Tibial nerve (tissue), 4 donors: ENCODE measurements around the gene C1QTNF9. TPM values are rescaled to one million over a fixed set of nuclear protein-coding genes. Genes with fewer than 3 reads are reported as not detected.

Experiments used
- DNase-seq, 2 donors: peaks; one replicate each; pipeline ENCODE4 v3.0.0-alpha.2; 2019; ENCODE audit warnings: low spot score in 2 of 2
- H3K27ac ChIP-seq, 4 donors: fragments of 200-600 bp; sonication (generic) in 3 of 4; one replicate each; pipeline ENCODE4 v1.5.1; 2017 to 2019; ENCODE audit warnings: mild to moderate bottlenecking in 1 of 4
- H3K27me3 ChIP-seq, 2 donors: fragments of 200-600 bp; sonication (generic) in 1 of 2; one replicate each; pipeline versions ENCODE4 v1.5.1 to v1.6.0; 2017 to 2019
- H3K36me3 ChIP-seq, 3 donors: fragments of 200-600 bp; sonication (generic); one replicate each; pipeline ENCODE4 v1.5.1; 2018 to 2019
- H3K4me1 ChIP-seq, 4 donors: fragments of 200-600 bp; sonication (generic) in 3 of 4; one replicate each; pipeline ENCODE4 v1.5.1; 2017 to 2019
- H3K4me3 ChIP-seq, 4 donors: fragments of 200-600 bp; sonication (generic) in 3 of 4; one replicate each; pipeline ENCODE4 v1.5.1; 2017 to 2019; ENCODE audit warnings: mild to moderate bottlenecking in 1 of 4, moderate library complexity in 1 of 4
- H3K9me3 ChIP-seq, 4 donors: fragments of 200-600 bp; sonication (generic) in 3 of 4; one replicate each; pipeline ENCODE4 v1.5.1; 2017 to 2019
- EP300 ChIP-seq, 2 donors: sonication (generic); formaldehyde crosslinking; IDR thresholded peaks; one replicate each; pipeline ENCODE4 v1.6.1; 2017; ENCODE audit warnings: antibody characterized with exemption in 2 of 2, mild to moderate bottlenecking in 1 of 2
- POLR2A ChIP-seq, 2 donors: fragments of 450-650 bp; IDR thresholded peaks; one replicate each; pipeline ENCODE4 v1.6.1; 2017; ENCODE audit warnings: antibody characterized with exemption in 2 of 2, mild to moderate bottlenecking in 2 of 2, moderate library complexity in 2 of 2
- WGBS, 2 donors: methylation state at CpG; one replicate each; pipeline ENCODE4 v1.1.5; 2018; 5-methylcytosine and 5-hydroxymethylcytosine counted together
- total RNA-seq, 4 donors: library from RNA; depleted of rRNA; stranded (reverse); fragments of >200 nt; gene quantifications; one replicate each; pipeline ENCODE4 v1.1.0, GENCODE V29; 2016
- TF ChIP-seq, protein P1 (sequence below), 5 experiments: fragments of 200-600 bp in 3 of 5; fragments of 450-650 bp in 2 of 5; sonication (generic) in 3 of 5; IDR thresholded peaks; one replicate each; pipeline ENCODE4 v1.5.1; 2016 to 2019; ENCODE audit warnings: antibody characterized with exemption in 5 of 5, mild to moderate bottlenecking in 3 of 5, moderate library complexity in 2 of 5

C1QTNF9 gene
- total RNA-seq, 4 donors from 2014 or later: 0.63 to 5.9 TPM; not detected in 2

DNA sequence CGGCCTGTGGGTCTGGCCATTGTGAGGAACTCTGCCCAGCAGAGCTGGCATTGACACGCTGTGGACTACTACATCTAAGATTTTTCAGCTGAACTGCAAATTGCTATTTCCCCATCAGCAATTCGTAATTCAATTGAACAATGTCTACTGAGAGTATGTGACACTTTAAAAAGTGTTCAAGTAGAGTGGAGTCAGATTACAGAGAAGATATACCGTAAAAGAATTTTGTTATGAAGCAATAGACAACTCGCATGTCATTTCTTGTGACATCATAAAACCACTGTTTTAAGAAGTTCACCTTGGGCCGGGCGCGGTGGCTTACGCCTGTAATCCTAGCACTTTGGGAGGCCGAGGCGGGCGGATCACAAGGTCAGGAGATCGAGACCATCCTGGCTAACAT lies 32.5 kb upstream of the C1QTNF9 start:
- H3K4me3 ChIP-seq: no peak overlapping the region
- H3K36me3 ChIP-seq: no peaks in the 10 kb centered on the region
- TF ChIP-seq, protein P1, sequence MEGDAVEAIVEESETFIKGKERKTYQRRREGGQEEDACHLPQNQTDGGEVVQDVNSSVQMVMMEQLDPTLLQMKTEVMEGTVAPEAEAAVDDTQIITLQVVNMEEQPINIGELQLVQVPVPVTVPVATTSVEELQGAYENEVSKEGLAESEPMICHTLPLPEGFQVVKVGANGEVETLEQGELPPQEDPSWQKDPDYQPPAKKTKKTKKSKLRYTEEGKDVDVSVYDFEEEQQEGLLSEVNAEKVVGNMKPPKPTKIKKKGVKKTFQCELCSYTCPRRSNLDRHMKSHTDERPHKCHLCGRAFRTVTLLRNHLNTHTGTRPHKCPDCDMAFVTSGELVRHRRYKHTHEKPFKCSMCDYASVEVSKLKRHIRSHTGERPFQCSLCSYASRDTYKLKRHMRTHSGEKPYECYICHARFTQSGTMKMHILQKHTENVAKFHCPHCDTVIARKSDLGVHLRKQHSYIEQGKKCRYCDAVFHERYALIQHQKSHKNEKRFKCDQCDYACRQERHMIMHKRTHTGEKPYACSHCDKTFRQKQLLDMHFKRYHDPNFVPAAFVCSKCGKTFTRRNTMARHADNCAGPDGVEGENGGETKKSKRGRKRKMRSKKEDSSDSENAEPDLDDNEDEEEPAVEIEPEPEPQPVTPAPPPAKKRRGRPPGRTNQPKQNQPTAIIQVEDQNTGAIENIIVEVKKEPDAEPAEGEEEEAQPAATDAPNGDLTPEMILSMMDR (IDR thresholded peaks at IDR 0.05): no peak
- TF ChIP-seq POLR2A (IDR thresholded peaks at IDR 0.05): no peak
- TF ChIP-seq EP300 (IDR thresholded peaks at IDR 0.05): no peak
- H3K27me3 ChIP-seq: no peaks in the 10 kb centered on the region
- no peak overlapping the region for H3K27ac ChIP-seq
- no peak for DNase-seq
- H3K4me1 ChIP-seq: peaks cover 4 to 44% (median 23%) of the 10 kb centered on the region in 4 donors
- WGBS, 2 donors: 94 to 96% methylated on average over 13 of the region's 13 CpGs
- no peaks in the 10 kb centered on the region for H3K9me3 ChIP-seq

DNA sequence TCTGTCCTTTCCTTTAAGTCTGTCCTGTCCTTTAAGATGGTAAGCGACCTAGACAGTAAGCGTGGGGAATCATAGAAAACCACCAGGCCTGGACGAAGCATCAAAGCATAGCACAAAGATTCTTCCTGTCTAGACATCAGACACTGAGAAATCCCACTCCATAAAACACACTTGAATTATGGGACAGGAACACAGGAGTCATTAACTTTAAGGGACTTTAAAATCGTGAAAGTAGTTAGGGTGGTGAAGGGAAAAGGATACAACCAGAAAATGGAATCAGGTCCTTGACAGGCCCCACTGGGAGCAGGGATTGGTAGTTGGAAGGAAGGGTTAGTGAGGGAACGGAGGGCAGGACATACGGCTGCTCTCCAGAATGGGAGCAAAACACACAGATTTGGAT lies 31.6 kb upstream of the C1QTNF9 start:
- DNase-seq: no peak
- no peak overlapping the region for H3K27ac ChIP-seq
- WGBS, 2 donors: 83% methylated on average over 6 of the region's 6 CpGs
- no peaks in the 10 kb centered on the region for H3K9me3 ChIP-seq
- no peak overlapping the region for H3K4me3 ChIP-seq
- H3K36me3 ChIP-seq: peaks cover 0 to 7% (median 0%) of the 10 kb centered on the region in 3 donors
- peaks cover 2 to 35% (median 14%) of the 10 kb centered on the region in 4 donors for H3K4me1 ChIP-seq
- no peaks in the 10 kb centered on the region for H3K27me3 ChIP-seq
- TF ChIP-seq EP300 (IDR thresholded peaks at IDR 0.05): no peak
- TF ChIP-seq, protein P1 (IDR thresholded peaks at IDR 0.05): no peak
- no peak for TF ChIP-seq POLR2A (IDR thresholded peaks at IDR 0.05)

DNA sequence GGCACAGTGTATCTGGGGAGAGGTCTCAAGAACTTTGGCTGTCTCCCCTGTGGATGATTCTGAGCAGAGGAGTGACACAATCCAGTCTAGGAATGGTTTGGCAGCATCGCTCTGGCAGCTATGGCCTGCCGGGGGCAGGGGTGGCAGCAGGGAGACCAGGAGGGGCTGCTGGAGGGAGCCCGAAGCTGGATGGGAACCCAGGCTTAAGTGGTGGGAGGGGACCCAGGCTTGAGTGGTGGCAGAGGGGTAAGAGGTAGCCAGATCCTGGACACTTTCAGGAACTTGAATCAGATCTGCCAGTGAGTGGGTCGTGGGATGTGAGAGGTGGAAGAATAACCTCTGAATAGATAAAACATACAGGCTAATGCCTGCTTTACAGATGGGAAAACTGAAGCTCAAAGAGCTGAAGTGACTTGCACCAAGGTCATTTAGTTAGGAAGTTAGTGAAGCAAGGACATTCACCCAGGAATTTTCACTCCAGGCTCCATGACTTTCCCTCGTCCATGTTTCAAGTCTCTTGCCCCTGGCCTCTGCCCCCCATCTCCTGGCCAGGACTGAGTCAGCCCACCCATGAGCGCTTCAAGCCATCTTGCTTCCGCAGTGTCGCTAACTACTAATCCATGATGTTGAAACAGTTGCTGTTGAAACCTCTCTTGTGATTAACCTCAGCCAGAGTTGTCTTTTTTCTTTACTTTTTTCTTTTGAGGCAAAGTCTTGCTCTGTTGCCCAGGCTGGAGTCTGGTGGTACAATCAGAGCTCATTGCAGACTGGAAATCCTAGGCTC lies 29.9 kb upstream of the C1QTNF9 start:
- Histone ChIP-seq H3K36me3 (peaks cover 0 to 17% (median 0%) of the 10 kb centered on the region in 3 donors), H3K4me1 (peaks cover 0 to 20% (median 4%) of the 10 kb centered on the region in 4 donors), H3K9me3 (no peaks in the 10 kb centered on the region), H3K27me3 (no peaks in the 10 kb centered on the region), H3K4me3 (no peak overlapping the region), H3K27ac (no peak overlapping the region)
- TF ChIP-seq, protein P1 (IDR thresholded peaks at IDR 0.05): no peak
- TF ChIP-seq POLR2A (IDR thresholded peaks at IDR 0.05) (no peak), EP300 (IDR thresholded peaks at IDR 0.05) (no peak)
- DNase-seq: no peak
- WGBS, 2 donors: 85 to 89% methylated on average over 8 of the region's 8 CpGs

- no peak for TF ChIP-seq EP300 (IDR thresholded peaks at IDR 0.05)
- TF ChIP-seq, protein P1 (IDR thresholded peaks at IDR 0.05): no peak
- no peak for TF ChIP-seq POLR2A (IDR thresholded peaks at IDR 0.05)
- WGBS, 2 donors: 57 to 85% methylated on average over 7 of the region's 7 CpGs
- Histone ChIP-seq H3K9me3 (no peaks in the 10 kb centered on the region), H3K27ac (peak overlapping the region in 3 of 4 donors; percentile 0 to 51 (median 39)), H3K4me1 (peaks cover 0 to 17% (median 3%) of the 10 kb centered on the region in 4 donors), H3K27me3 (no peaks in the 10 kb centered on the region), H3K4me3 (no peak overlapping the region), H3K36me3 (peaks cover 0 to 29% (median 0%) of the 10 kb centered on the region in 3 donors)
- no peak for DNase-seq
Observed at GRCh38 chr13:24280720-24281119, 28.7 kb upstream of the C1QTNF9 start.
